UCSD-AML1 (cell line): ENCODE data around the gene PM20D2.

ENCODE experiments used
- DNase-seq: peaks from one replicate; lab custom pipeline; 2025; ENCODE audit not compliant: unreplicated experiment; lab: John Stamatoyannopoulos, UW

PM20D2 gene

GRCh38 chr6:89200706-89201215, 54.9 kb downstream of the PM20D2 start:
- no peak for DNase-seq

GRCh38 chr6:89204096-89204495, 58.2 kb downstream of the PM20D2 start:
- DNase-seq = no peak

GRCh38 chr6:89205819-89206218, 60.0 kb downstream of the PM20D2 start:
- no peak for DNase-seq

GRCh38 chr6:89208551-89208950, 62.7 kb downstream of the PM20D2 start:
- DNase-seq = no peak

GRCh38 chr6:89209457-89209856, 63.6 kb downstream of the PM20D2 start:
- DNase-seq = no peak

- DNase-seq = no peak
Observed at GRCh38 chr6:89212472-89212871, 66.6 kb downstream of the PM20D2 start.

- no peak for DNase-seq
Observed at GRCh38 chr6:89214197-89214596, 68.3 kb downstream of the PM20D2 start.
